Endothelial cell of umbilical vein (primary cell): ENCODE data around the gene RBM22. TPM values are rescaled to one million over a fixed set of nuclear protein-coding genes. Genes with fewer than 3 reads are reported as not detected.

Experiments used
- BruUV-seq: library from RNA; stranded (reverse); fragments of 400-500 nt; replicated peaks from 2 replicates; lab custom pipeline; 2021; lab: Mats Ljungman, UMichigan
- CTCF ChIA-PET: fragments of 300-600, 350-600 bp; sonication (Branson Sonifier 250); formaldehyde crosslinking; loops from one replicate; lab custom pipeline; 2021; ENCODE audit warnings: antibody characterized with exemption, inconsistent platforms; lab: Charles Lee
- POLR2A ChIA-PET: fragments of 300-600, 350-600 bp; sonication (Branson Sonifier 250); formaldehyde crosslinking; loops from one replicate; lab custom pipeline; 2021; ENCODE audit warnings: antibody characterized with exemption, inconsistent platforms; lab: Charles Lee
- DNase-seq: peaks from one replicate; pipeline ENCODE4 v3.0.0-alpha.2; 2011; ENCODE audit warnings: low read depth, low spot score
- FAIRE-seq: peaks from 2 replicates; lab custom pipeline; 2011; peaks lifted over from hg19 to GRCh38; lab: Jason Lieb, UNC
- H2AFZ ChIP-seq: 2 replicates; pipeline ENCODE4 v1.6.0; 2012; ENCODE audit warnings: low read depth, low read length, control low read depth, inconsistent platforms
- H3K27ac ChIP-seq: 2 replicates; pipeline ENCODE4 v1.5.1; 2011; ENCODE audit warnings: low read depth, mild to moderate bottlenecking, control low read depth, low read length, moderate library complexity; ENCODE audit not compliant: insufficient read depth
- H3K27me3 ChIP-seq, 2 experiments: 2 replicates each; pipeline versions ENCODE4 v1.6.0 to v1.6.1; 2011; ENCODE audit warnings: low read length in 2 of 2, mixed read lengths in 1 of 2; ENCODE audit not compliant: control insufficient read depth in 2 of 2, insufficient read depth in 2 of 2
- H3K36me3 ChIP-seq, 2 experiments: 2 replicates in 1 of 2; 3 replicates in 1 of 2; pipeline ENCODE4 v1.5.1; 2011; ENCODE audit warnings: low read length in 2 of 2, mild to moderate bottlenecking in 1 of 2, moderate library complexity in 1 of 2; ENCODE audit not compliant: control insufficient read depth in 2 of 2, insufficient read depth in 2 of 2; ENCODE audit errors: extremely low read depth in 1 of 2
- H3K4me1 ChIP-seq: 3 replicates; pipeline ENCODE4 v1.5.1; 2011; ENCODE audit warnings: mild to moderate bottlenecking, low read length; ENCODE audit not compliant: control insufficient read depth, insufficient read depth; ENCODE audit errors: extremely low read depth
- H3K4me2 ChIP-seq: 2 replicates; pipeline ENCODE4 v1.6.1; 2011; ENCODE audit warnings: low read length, control low read depth, mixed read lengths; ENCODE audit not compliant: insufficient read depth
- H3K4me3 ChIP-seq, 3 experiments: fragments of 200-600 bp in 1 of 3; sonication (generic), shearing (Covaris generic) in 1 of 3; replicated peaks in 1 of 3; 2 replicates each; pipeline ENCODE4 v1.5.1; 2011 to 2016; ENCODE audit warnings: control low read depth in 3 of 3, low read length in 3 of 3, mild to moderate bottlenecking in 2 of 3, inconsistent platforms in 1 of 3, low read depth in 1 of 3, moderate library complexity in 1 of 3; ENCODE audit not compliant: insufficient read depth in 1 of 3
- H3K79me2 ChIP-seq: 2 replicates; pipeline ENCODE4 v1.6.0; 2012; ENCODE audit warnings: low read length, inconsistent platforms; ENCODE audit not compliant: control insufficient read depth, insufficient read depth
- H3K9ac ChIP-seq: replicated peaks from 2 replicates; pipeline ENCODE3; 2011; ENCODE audit warnings: low read length, control low read depth; ENCODE audit not compliant: insufficient read depth; ENCODE audit errors: extremely low read depth
- H3K9me1 ChIP-seq: replicated peaks from 3 replicates; pipeline ENCODE4 v1.6.0; 2011; ENCODE audit warnings: mild to moderate bottlenecking, low read length; ENCODE audit not compliant: control insufficient read depth, insufficient read depth; ENCODE audit errors: extremely low read depth
- H3K9me3 ChIP-seq: replicated peaks from 2 replicates; pipeline ENCODE4 v1.5.1; 2012; ENCODE audit warnings: low read length, inconsistent platforms; ENCODE audit not compliant: control insufficient read depth, insufficient read depth
- H4K20me1 ChIP-seq: replicated peaks from 2 replicates; pipeline ENCODE3; 2011; ENCODE audit warnings: mild to moderate bottlenecking, low read length; ENCODE audit not compliant: control insufficient read depth, insufficient read depth; ENCODE audit errors: extremely low read depth
- EZH2 ChIP-seq: IDR thresholded peaks from 2 replicates; pipeline ENCODE4 v1.6.1; 2012; ENCODE audit warnings: borderline replicate concordance, low read depth, mild to moderate bottlenecking, moderate library complexity, low read length, inconsistent platforms; ENCODE audit not compliant: severe bottlenecking
- FOS ChIP-seq: IDR thresholded peaks from 2 replicates; pipeline ENCODE4 v1.6.1; 2011; ENCODE audit warnings: mild to moderate bottlenecking, low read length, moderate library complexity, borderline replicate concordance; ENCODE audit not compliant: insufficient read depth
- GATA2 ChIP-seq: IDR thresholded peaks from 2 replicates; pipeline ENCODE4 v1.7.0; 2011; ENCODE audit warnings: low read depth, mild to moderate bottlenecking, moderate library complexity, mixed read lengths, low read length; ENCODE audit not compliant: insufficient read length, insufficient read depth
- JUN ChIP-seq: IDR thresholded peaks from 2 replicates; pipeline ENCODE4 v1.6.1; 2011; ENCODE audit warnings: borderline replicate concordance, low read depth; ENCODE audit not compliant: insufficient read length, insufficient read depth
- MAX ChIP-seq: IDR thresholded peaks from 2 replicates; pipeline ENCODE4 v1.6.1; 2011; ENCODE audit not compliant: insufficient read depth, insufficient read length
- MYC ChIP-seq: IDR thresholded peaks from one replicate; pipeline ENCODE4 v1.6.1; 2011; ENCODE audit warnings: mild to moderate bottlenecking, low read depth, low read length
- POLR2A ChIP-seq: IDR thresholded peaks from 2 replicates; pipeline ENCODE4 v1.6.1; 2012; ENCODE audit warnings: low read depth, mild to moderate bottlenecking, control low read depth, low read length
- POLR2AphosphoS5 ChIP-seq: IDR thresholded peaks from 2 replicates; pipeline ENCODE4 v1.6.1; 2012; ENCODE audit warnings: low read depth, mild to moderate bottlenecking, control low read depth, low read length, moderate library complexity; ENCODE audit not compliant: insufficient read depth
- dilution Hi-C: fragments of 300-500 bp; cut with MboI; formaldehyde crosslinking; loops from one replicate; pipeline ENCODE4 v1.15.0; 2019; ENCODE audit warnings: low sequenced_read_pairs; ENCODE audit not compliant: extremely low pct_ligation_motif_present
- intact Hi-C: fragments of 100-400 bp; cut with micrococcal nuclease; formaldehyde crosslinking; loops from one replicate; pipeline ENCODE4 v1.10.0; 2022
- polyA plus RNA-seq, 4 experiments: library from polyadenylated mRNA; depleted of rRNA in 3 of 4; stranded (reverse) in 3 of 4; unstranded in 1 of 4; fragments of >200 nt; gene quantifications; 2 replicates each; pipeline versions ENCODE4 v1.2.1 to v1.2.3, GENCODE V29; 2011 to 2012; ENCODE audit warnings: missing spikeins in 1 of 4
- total RNA-seq: library from RNA; stranded (reverse); gene quantifications from 2 replicates; pipeline ENCODE4 v1.2.3, GENCODE V29; 2021
- TF ChIP-seq, protein P1 (sequence below), 2 donors: IDR thresholded peaks; 1 replicate in 1 of 2; 2 replicates in 1 of 2; pipeline ENCODE4 v1.5.1; 2011; ENCODE audit warnings: low read length in 2 of 2, mild to moderate bottlenecking in 2 of 2, moderate library complexity in 2 of 2, control low read depth in 1 of 2, inconsistent platforms in 1 of 2, low read depth in 1 of 2; ENCODE audit not compliant: insufficient read depth in 1 of 2; ENCODE audit errors: extremely low read depth in 1 of 2

Gene RBM22
- total and polyA plus RNA-seq, 2 donors (not counting 3 experiments of a cell fraction or from before 2014, with no cell fraction given), result 41.8 to 51.2 TPM

DNA sequence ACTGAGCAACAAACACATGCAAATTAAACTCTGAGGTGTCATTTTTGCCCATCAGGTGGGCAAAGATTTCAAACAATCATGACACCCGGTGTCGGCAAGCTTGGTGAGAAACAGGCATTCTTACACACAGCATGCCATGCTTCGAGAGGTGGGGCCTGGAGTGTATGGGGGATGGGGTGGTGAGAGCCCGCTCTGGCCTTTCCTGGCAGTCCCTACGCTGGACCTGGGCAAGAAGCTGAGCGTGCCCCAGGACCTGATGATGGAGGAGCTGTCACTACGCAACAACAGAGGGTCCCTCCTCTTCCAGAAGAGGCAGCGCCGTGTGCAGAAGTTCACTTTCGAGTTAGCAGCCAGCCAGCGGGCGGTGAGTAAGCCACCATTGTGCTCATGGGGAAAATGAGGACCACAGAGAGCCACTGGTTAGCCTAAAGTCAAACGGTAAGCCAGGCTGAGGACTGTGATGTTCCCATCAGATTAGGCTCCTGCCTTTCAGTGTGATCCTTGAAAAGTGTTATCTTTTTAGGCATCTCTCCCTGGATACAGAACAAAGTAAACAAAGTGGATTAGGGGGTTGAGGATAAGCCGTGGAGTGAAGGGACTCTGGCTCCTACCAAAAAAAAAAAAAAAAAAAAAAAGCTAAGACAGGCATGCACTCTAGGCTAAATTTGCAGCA is 30.5 kb downstream of the RBM22 start:
- peaks cover 12% of the 10 kb centered on the region in 2 experiments for H3K27me3 ChIP-seq
- no peaks in the 10 kb centered on the region for H3K9me1 ChIP-seq
- BruUV-seq, result no TSS peak
- H4K20me1 ChIP-seq, result no peaks in the 10 kb centered on the region
- H3K4me3 ChIP-seq, result no peak overlapping the region
- H3K36me3 ChIP-seq, result no peaks in the 10 kb centered on the region
- no peak overlapping the region for H2AFZ ChIP-seq
- H3K9ac ChIP-seq, result no peak overlapping the region
- H3K4me2 ChIP-seq, result no peak overlapping the region
- H3K4me1 ChIP-seq, result peaks cover 13% of the 10 kb centered on the region
- no peak for DNase-seq
- intact Hi-C loops, result no loop called here
- ChIA-PET CTCF (no interaction called here), POLR2A (interaction anchor here (0.5 kb wide), 1 partner anchor 8 kb away, joined by 3 read pairs; no protein-coding TSS in a partner anchor)
- H3K79me2 ChIP-seq, result no peaks in the 10 kb centered on the region
- TF ChIP-seq EZH2 (no peak), GATA2 (no peak), MYC (no peak), POLR2AphosphoS5 (no peak), POLR2A (no peak), MAX (no peak), JUN (no peak), FOS (no peak)
- TF ChIP-seq, protein P1, sequence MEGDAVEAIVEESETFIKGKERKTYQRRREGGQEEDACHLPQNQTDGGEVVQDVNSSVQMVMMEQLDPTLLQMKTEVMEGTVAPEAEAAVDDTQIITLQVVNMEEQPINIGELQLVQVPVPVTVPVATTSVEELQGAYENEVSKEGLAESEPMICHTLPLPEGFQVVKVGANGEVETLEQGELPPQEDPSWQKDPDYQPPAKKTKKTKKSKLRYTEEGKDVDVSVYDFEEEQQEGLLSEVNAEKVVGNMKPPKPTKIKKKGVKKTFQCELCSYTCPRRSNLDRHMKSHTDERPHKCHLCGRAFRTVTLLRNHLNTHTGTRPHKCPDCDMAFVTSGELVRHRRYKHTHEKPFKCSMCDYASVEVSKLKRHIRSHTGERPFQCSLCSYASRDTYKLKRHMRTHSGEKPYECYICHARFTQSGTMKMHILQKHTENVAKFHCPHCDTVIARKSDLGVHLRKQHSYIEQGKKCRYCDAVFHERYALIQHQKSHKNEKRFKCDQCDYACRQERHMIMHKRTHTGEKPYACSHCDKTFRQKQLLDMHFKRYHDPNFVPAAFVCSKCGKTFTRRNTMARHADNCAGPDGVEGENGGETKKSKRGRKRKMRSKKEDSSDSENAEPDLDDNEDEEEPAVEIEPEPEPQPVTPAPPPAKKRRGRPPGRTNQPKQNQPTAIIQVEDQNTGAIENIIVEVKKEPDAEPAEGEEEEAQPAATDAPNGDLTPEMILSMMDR (IDR thresholded peaks at IDR 0.05; ENCODE audit: extremely low read depth in 1 of 2, insufficient read depth in 1 of 2, low read depth in 1 of 2, low read length in 2 of 2), result no peak
- no peak for FAIRE-seq
- no peak overlapping the region for H3K27ac ChIP-seq
- no peaks in the 10 kb centered on the region for H3K9me3 ChIP-seq
- dilution Hi-C loops, result no loop called here
